HG03432 (cell line): ENCODE data around the gene TCP11L1.
A peak's percentile ranks its signal among the peaks of the same experiment; 100 is the strongest.
"Not testable (repeated sequence)": the region's sequence is repeated elsewhere in the genome, so short reads cannot be mapped to it uniquely, and the experiment has no call there.

Experiments
- ATAC-seq: cut with Tn5 transposase; IDR thresholded peaks from one replicate; pipeline ENCODE4 v1.9.1; 2021; ENCODE audit warnings: mild to moderate bottlenecking, moderate library complexity; ENCODE audit not compliant: unreplicated experiment

TCP11L1 gene

GRCh38 chr11:33064866-33065265 is 25.5 kb downstream of the TCP11L1 start:
- ATAC-seq, result no peak

GRCh38 chr11:33065445-33066178 is 26.2 kb downstream of the TCP11L1 start:
- peak; percentile 49 for ATAC-seq

GRCh38 chr11:33067294-33067693 is 27.9 kb downstream of the TCP11L1 start:
- no peak for ATAC-seq

- no peak for ATAC-seq
Measured at GRCh38 chr11:33068611-33069340, 29.4 kb downstream of the TCP11L1 start.

- no peak for ATAC-seq
Measured at GRCh38 chr11:33072465-33072864, 33.1 kb downstream of the TCP11L1 start.

- no peak for ATAC-seq
Measured at GRCh38 chr11:33083918-33084317, 44.5 kb downstream of the TCP11L1 start.

GRCh38 chr11:33086017-33086416 is 46.6 kb downstream of the TCP11L1 start:
- ATAC-seq, result no peak

GRCh38 chr11:33089776-33090175 is 50.4 kb downstream of the TCP11L1 start:
- no peak for ATAC-seq

GRCh38 chr11:33094157-33094556 is 54.8 kb downstream of the TCP11L1 start:
- ATAC-seq, result no peak

- ATAC-seq, result no peak
Measured at GRCh38 chr11:33103836-33104235, 64.5 kb downstream of the TCP11L1 start.

- ATAC-seq, result no peak
Measured at GRCh38 chr11:33109294-33109895, 70.0 kb downstream of the TCP11L1 start.

- no peak for ATAC-seq
Measured at GRCh38 chr11:33110083-33110482, 70.7 kb downstream of the TCP11L1 start.

- ATAC-seq, result no peak
Measured at GRCh38 chr11:33116535-33116934, 77.2 kb downstream of the TCP11L1 start.

GRCh38 chr11:33122696-33123095 is 83.3 kb downstream of the TCP11L1 start:
- ATAC-seq, result not testable (repeated sequence)
